HG02885 (cell line): ENCODE measurements around the gene ISM2.
A peak's percentile ranks its signal among the peaks of the same experiment; 100 is the strongest.

Experiments
- ATAC-seq: cut with Tn5 transposase; IDR thresholded peaks from one replicate; pipeline ENCODE4 v1.9.1; 2021; ENCODE audit warnings: mild to moderate bottlenecking; ENCODE audit not compliant: unreplicated experiment, poor library complexity

The ISM2 gene

GRCh38 chr14:77508876-77509275 is 10.3 kb upstream of the ISM2 start:
- no peak for ATAC-seq

DNA sequence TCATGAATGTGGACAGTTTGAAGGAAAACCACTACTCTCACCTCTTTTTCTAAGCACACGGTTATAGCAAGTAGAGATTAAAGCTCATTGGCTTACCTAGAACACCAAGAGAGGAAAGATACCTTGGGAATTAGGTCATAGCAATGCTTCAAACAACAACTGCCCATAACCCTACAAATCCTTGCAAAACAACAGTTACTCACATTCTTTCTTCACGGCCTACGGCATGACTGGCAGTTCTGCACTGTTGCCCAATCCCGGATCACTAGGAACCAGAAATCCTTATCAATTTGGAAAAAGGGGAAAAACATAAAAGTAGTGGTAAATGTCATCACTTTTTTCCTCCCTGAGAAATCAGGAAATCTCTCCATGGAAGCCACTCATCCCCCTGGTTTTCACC is 9.6 kb upstream of the ISM2 start:
- ATAC-seq, result no peak

GRCh38 chr14:77507762-77508161 is 9.1 kb upstream of the ISM2 start:
- no peak for ATAC-seq

DNA sequence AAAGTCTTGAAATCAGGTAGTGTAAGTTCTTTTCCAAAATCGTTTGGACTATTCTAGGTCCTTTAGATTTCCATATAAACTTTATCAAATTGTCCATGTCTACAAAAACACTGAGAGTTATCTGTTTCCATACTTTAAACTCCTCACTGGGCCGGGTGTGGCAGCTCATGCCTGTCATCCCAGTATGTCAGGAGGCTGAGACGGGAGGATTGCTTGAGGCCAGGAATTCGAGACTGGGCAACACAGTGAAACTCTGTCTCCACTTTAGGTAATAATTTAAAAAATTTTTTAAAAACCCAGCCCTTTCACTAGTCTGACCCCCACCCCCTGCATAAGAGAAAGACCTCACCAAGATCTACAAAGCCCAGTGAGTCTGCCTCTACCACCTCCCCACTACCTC is 6.4 kb upstream of the ISM2 start:
- no peak for ATAC-seq

DNA sequence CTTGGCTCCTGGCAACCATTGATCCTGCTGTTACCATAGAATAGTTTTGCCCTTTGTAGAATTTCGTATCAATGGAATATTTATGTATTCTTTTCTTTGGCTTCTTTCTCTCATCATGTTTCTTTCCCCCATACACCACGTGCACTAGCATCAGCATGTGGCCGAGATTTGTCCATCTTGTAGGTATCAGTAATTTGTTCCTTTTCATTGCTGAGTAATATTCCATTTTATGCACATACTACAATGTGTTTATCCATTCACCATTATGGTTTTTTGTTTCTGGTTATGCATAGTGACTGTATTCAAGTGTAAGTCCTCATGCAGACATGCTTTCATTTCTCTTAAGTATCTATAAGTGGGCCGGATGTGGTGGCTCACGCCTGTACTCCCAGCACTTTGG is 4.5 kb upstream of the ISM2 start:
- no peak for ATAC-seq

GRCh38 chr14:77502109-77502782 is 3.6 kb upstream of the ISM2 start:
- ATAC-seq, result no peak

DNA sequence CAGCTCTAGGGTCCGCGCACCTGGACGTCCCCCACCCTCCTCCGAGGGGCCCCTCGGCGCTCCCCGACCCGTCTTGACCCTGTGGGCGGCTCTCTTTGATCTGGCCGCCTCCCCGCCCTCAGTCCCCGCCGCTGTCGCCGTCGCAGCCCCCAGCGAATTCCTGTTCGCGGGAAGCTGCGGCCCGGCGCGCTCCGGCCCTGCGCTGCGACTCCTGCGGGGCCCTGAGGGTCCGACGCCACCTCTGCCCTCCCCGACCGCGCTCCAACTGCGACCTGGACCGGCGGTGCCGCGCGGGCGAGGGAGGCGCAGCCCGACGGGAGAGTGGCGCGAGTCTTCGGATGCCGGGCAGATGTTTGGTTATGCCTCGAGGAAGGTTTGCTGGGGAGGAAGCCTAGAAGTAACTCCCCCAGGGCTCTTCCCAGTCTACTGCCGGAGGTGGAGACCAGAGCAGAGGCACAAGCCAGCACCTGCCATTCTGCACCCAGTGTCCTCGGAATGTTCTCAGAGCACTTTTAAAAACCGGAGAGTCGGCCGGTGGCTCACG is 440 bp upstream of the ISM2 start:
- peak; percentile 24 for ATAC-seq

DNA sequence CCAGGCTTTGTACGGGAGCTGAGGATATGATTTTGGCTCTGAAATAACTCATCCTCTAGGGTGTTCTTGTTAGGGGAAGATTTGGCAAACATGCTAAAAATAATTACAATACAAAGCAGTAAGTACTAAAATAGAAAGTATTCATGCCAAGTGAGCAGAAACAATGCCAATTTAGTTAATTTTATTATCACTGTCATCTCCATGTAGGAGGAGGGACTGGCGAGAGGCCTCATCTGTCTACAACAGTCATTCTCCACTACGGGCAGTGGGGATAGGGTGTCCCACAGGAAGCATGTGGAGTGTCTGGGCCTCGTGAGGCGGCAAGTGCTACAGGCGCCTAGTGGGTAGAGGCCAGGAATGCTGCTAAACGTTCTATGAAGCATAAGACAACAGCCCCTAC is 3.3 kb downstream of the ISM2 start:
- ATAC-seq, result no peak

DNA sequence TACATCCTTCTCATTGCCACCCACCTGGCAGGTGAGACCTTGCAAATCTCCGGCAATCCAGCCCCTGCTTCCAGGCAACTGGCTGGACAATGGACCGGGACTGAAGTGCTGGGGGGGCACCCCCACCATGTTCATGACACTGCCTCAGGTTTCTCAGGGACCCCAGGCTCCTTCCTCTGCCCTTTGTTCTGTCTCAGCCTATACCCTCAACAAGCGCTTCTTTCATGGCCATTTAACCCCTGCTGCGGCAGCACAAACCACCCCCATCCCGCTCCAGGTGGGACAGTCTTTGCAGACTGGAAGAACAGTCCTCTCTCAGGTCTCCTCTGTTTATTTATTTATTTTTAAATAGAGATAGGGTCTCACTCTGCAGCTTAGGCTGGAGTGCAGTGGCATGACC is 7.6 kb downstream of the ISM2 start:
- no peak for ATAC-seq

DNA sequence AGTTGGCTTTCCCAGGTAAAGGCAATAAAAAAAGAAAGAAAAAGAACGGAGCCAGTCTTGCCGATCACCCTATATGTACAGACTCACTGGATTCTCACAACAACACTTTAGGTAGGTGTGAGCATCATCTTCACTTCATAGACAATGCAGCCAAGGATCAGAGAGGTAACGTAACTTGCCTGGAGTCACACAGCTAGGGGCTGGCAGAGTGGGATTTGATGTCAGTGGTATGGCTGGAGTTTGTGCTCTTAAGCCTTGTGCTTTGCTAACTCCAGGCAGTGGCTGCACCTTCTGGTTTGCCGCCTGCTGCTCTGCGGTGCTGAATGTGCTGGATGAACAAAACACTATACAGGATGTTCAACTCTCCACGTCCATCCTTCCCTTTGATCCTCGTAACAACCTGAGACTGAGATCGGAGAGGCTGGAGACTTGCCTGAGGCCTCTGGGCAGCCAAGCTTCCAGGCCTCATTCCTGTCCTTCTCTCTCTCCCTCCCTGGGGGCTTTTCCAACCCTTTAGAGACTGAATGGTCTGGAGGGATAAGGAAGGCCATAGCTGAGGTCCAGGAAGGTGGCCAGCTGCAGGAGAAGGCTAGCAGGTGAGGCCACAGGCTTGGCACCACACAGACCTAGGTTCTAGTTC is 8.1 kb downstream of the ISM2 start:
- no peak for ATAC-seq

DNA sequence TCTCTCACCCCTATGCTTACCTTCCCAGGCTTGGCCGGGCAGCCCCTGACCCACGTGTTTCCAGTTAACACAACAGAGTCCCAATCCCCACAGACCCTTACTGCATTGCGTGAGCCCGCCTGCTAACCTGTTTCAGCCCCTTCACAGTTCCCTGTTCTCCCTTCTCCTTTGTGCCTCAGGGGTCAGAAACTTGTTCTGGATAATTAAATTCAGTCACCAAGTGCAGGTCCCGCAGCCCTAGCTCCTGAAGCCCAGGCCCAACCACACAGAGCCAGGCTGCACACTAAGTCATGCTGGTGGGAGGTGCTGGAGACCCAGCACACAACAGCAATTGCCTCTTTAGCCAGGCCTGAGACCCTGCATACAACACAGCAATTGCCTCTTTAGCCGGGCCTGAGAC is 9.6 kb downstream of the ISM2 start:
- no peak for ATAC-seq

GRCh38 chr14:77488558-77488957 is 10.1 kb downstream of the ISM2 start:
- ATAC-seq, result no peak

- ATAC-seq, result no peak
Measured at GRCh38 chr14:77485901-77486678, 12.5 kb downstream of the ISM2 start.

- no peak for ATAC-seq
Measured at GRCh38 chr14:77485256-77485655, 13.4 kb downstream of the ISM2 start.

DNA sequence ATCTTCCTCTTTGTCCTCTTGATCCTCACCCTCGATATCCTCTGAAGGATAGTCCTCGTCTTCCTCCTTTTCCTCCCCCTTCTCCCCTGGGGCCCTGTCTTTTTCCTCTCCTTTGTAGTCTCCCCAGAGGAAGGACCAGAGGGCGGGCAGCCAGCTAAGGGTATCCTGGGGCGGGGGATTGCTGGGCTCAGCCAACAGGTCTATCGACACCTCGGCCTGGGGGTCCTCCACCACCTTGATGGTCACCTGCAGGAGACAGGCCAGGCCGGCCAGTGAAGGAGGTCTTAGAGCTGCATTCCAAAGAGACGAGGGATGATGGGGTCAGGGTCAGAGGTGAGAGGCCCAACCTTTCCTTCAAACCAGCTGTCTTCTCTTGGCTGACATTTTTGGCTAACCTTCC is 16.2 kb downstream of the ISM2 start:
- no peak for ATAC-seq

GRCh38 chr14:77478796-77479195 is 19.8 kb downstream of the ISM2 start:
- ATAC-seq, result peak; percentile 97

GRCh38 chr14:77478029-77478428 is 20.6 kb downstream of the ISM2 start:
- no peak for ATAC-seq

GRCh38 chr14:77475432-77476115 is 23.0 kb downstream of the ISM2 start:
- no peak for ATAC-seq

DNA sequence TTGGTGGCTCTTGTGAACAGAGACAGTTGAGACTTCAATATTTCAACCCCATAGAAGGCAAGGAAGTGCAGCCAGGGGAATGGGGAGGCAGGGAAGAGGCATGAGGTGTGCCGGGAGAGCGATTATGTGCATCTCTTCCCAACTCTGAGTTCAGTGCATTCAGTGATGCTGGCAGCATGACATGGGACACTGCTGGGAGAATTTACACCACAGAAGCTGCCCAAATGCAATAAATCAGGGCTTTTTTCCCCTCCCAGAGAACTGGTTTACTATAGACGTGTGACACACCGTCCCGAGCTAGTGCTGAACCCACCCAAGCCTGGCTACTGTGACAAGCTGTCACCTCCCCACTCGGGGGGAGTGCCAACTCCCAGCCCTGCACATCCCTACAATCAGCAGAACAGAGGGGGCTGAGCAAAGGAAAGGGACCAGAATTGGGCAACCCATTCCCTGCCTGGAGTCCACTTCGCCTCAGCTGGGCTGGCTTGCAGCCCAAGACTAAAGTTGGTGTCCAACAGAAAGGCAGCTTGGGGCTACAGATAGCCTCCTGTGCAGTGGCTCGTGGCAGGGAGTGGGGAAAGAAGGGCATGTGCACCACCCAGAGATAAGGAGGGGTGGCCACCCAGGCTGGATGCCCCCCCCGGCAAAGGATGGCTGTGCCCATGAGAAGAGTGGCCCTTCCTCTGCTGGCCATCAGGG is 24.0 kb downstream of the ISM2 start:
- ATAC-seq, result no peak

DNA sequence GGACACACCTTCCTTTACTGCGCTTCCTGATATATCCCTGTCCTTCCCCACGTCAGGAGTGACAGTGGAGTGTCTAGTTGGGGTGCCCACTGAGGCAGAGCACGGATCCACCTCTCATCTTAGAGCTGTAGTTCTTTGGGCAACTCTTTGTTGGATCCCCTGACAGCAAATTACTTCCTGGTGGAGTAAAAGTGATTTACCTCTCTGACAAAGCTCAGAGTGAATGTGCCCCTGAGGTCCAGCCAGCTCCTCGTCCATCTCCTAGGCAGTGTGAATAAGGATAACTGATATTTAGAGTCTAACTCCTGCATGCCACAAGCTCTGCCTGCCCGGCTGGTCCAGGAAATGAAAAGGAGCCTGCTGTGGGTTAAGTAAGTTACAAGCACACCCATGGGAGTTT is 24.7 kb downstream of the ISM2 start:
- no peak for ATAC-seq
